ENCODE measurements around the gene PNMA8C.
"Not testable (repeated sequence)": the region's sequence is repeated elsewhere in the genome, so short reads cannot be mapped to it uniquely, and the experiment has no call there.

PNMA8C gene

DNA sequence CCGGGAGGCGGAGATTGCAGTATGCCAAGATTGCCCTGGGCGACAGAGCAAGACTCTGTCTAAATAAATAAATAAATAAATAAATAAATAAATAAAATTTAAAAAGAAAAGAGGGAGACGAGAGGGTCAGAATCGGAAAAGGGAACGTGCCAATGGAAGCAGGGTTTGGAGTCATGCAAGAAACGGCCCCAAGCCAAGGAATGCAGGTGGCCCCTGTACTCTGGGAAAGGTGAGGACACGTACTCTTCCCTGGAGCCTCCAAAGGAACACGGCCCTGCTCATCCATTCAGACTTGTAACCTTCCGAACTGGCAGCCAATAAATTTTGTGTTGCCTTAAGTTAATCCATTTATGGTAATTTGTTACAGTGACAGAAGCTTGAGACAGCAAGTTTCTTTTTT lies 19.9 kb upstream of the PNMA8C start:
- no peak for TF ChIP-seq CTCF (IDR thresholded peaks at IDR 0.05; ENCODE audit: low read depth, low read length, missing control alignments)
- H3K4me3 ChIP-seq (ENCODE audit: low read depth, low read length) = no peak overlapping the region
- DNase-seq (ENCODE audit: low read depth) = no peak

GRCh38 chr19:46447824-46448223 lies 19.1 kb upstream of the PNMA8C start:
- DNase-seq (ENCODE audit: low read depth) = no peak
- no peak for TF ChIP-seq CTCF (IDR thresholded peaks at IDR 0.05; ENCODE audit: low read depth, low read length, missing control alignments)
- no peak overlapping the region for H3K4me3 ChIP-seq (ENCODE audit: low read depth, low read length)

GRCh38 chr19:46447006-46447405 lies 18.3 kb upstream of the PNMA8C start:
- no peak for TF ChIP-seq CTCF (IDR thresholded peaks at IDR 0.05; ENCODE audit: low read depth, low read length, missing control alignments)
- H3K4me3 ChIP-seq (ENCODE audit: low read depth, low read length) = no peak overlapping the region
- DNase-seq (ENCODE audit: low read depth) = no peak

GRCh38 chr19:46446021-46446420 lies 17.3 kb upstream of the PNMA8C start:
- no peak overlapping the region for H3K4me3 ChIP-seq (ENCODE audit: low read depth, low read length)

DNA sequence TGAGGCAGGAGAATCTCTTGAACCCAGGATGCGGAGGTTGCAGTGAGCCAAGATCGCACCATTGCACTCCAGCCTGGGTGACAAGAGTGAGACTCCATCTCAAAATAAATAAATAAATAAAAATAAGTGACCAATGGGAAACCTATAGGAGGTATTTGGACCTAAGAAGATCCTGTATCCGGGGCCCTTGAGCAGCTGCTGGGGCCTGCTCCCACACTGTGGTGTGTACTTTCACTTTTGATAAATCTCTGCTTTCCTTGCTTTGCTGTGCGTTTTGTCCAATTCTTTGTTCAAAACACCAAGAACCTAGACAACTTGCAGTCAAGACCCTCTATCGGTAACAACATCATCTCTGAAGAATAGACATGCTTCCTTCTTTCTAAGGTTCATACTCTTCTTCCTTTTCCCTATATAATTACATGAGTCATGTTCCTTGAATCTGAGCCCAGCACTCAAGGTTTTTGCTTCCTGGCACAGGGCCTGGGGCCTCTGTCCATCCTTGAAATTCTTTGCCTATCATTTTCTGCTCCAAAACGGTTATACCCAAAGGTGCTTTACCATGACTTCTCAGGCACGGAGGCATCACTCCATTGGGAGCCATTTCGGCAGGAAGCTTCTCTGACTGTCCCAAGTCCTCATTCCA lies 14.2 kb upstream of the PNMA8C start:
- H3K4me3 ChIP-seq (ENCODE audit: low read depth, low read length) = no peak overlapping the region
- DNase-seq (ENCODE audit: low read depth) = no peak
- no peak for TF ChIP-seq CTCF (IDR thresholded peaks at IDR 0.05; ENCODE audit: low read depth, low read length, missing control alignments)

More at GRCh38 chr19:46446021-46446420, 17.3 kb upstream of the PNMA8C start:
- no peak for DNase-seq (ENCODE audit: low read depth)
- no peak for TF ChIP-seq CTCF (IDR thresholded peaks at IDR 0.05; ENCODE audit: low read depth, low read length, missing control alignments)

DNA sequence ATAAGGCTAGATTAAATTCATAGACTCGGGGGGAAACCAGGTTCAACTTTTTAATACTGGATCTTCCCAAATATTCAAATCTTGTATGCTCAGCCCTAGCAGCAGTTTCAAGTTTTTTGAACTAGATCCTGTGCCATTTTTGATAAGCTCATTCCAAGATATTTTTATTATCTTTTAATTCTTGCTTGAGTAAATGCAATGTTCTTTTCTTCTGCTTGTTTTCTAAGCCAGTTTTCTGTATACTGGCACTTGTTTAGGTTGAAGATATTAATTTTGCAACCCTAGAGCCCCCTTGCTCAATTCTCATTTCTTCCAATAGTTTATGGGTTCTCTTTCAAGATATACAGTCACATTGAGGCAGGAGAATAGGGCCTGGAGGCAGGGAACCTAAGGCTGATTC lies 13.1 kb upstream of the PNMA8C start:
- no peak for TF ChIP-seq CTCF (IDR thresholded peaks at IDR 0.05; ENCODE audit: low read depth, low read length, missing control alignments)
- no peak for DNase-seq (ENCODE audit: low read depth)
- H3K4me3 ChIP-seq (ENCODE audit: low read depth, low read length) = no peak overlapping the region

GRCh38 chr19:46435689-46436088 lies 7.0 kb upstream of the PNMA8C start:
- not testable (repeated sequence) for DNase-seq (ENCODE audit: low read depth); H3K4me3 ChIP-seq (ENCODE audit: low read depth, low read length)

Measured in GM12864 (cell line).